Heart right ventricle (tissue), 16 donors: ENCODE data around the gene GRB10. TPM values are rescaled to one million over a fixed set of nuclear protein-coding genes. Genes with fewer than 3 reads are reported as not detected.

Experiments
- ATAC-seq, 8 donors: fragments of 200-7000 bp; cut with Tn5 transposase; one replicate each; pipeline ENCODE4 v1.9.1; 2020; ENCODE audit warnings: mild to moderate bottlenecking in 8 of 8, moderate library complexity in 8 of 8, moderate number of reproducible peaks in 1 of 8
- DNase-seq, 2 donors: peaks; one replicate each; pipeline ENCODE4 v3.0.0-alpha.2; 2020
- H3K27ac ChIP-seq, 10 donors: fragments of 200-600 bp; sonication (generic) in 2 of 10; one replicate each; pipeline versions ENCODE4 v1.5.0 to v1.8.0; 2020 to 2022; ENCODE audit warnings: mild to moderate bottlenecking in 3 of 10
- H3K27me3 ChIP-seq, 7 donors: fragments of 200-600 bp; one replicate each; pipeline ENCODE4 v1.8.0; 2021 to 2022; ENCODE audit warnings: mild to moderate bottlenecking in 2 of 7
- H3K36me3 ChIP-seq, 9 donors: fragments of 200-600 bp; sonication (generic) in 1 of 9; one replicate each; pipeline versions ENCODE4 v1.5.0 to v1.8.0; 2020 to 2022; ENCODE audit warnings: mild to moderate bottlenecking in 2 of 9
- H3K4me1 ChIP-seq, 9 donors: fragments of 200-600 bp; sonication (generic) in 1 of 9; one replicate each; pipeline versions ENCODE4 v1.5.0 to v1.8.0; 2020 to 2022; ENCODE audit warnings: mild to moderate bottlenecking in 4 of 9
- H3K4me3 ChIP-seq, 10 donors: fragments of 200-600 bp; sonication (generic) in 2 of 10; one replicate each; pipeline versions ENCODE4 v1.5.0 to v1.8.0; 2020 to 2022; ENCODE audit warnings: mild to moderate bottlenecking in 7 of 10, moderate library complexity in 2 of 10
- H3K9me3 ChIP-seq, 11 donors: fragments of 200-600 bp in 10 of 11; sonication (generic) in 2 of 11; one replicate each; pipeline versions ENCODE4 v1.5.0 to v1.8.0; 2013 to 2022; ENCODE audit warnings: mild to moderate bottlenecking in 2 of 11, control low read depth in 1 of 11, moderate library complexity in 1 of 11
- WGBS, 2 donors: extraction: QIAGEN DNeasy Blood & Tissue Kit; methylation state at CpG; one replicate each; pipeline ENCODE4 v1.1.7; 2013; ENCODE audit warnings: inconsistent platforms in 1 of 2; 5-methylcytosine and 5-hydroxymethylcytosine counted together
- intact Hi-C, 10 donors: fragments of 100-400 bp; cut with DNase I; formaldehyde crosslinking; loops; one replicate each; pipeline versions ENCODE4 v1.11.1 to v1.14.2; 2022
- long read RNA-seq, 3 donors: library from polyadenylated mRNA; unstranded; transcript quantifications; one replicate each; pipeline ENCODE4 v2.0.0, GENCODE V29; 2020 to 2021
- polyA plus RNA-seq, 2 donors: library from polyadenylated mRNA; stranded (reverse); fragments of 200-250 nt; gene quantifications; one replicate each; pipeline ENCODE4 v1.2.3, GENCODE V29; 2013
- total RNA-seq, 10 donors: library from RNA; stranded (reverse); fragmentation: NEBNext Ultra II Directional in 3 of 10; extraction: Animal tissue kit (Norgen Biotek cat#: 25700) in 3 of 10; gene quantifications; one replicate each; pipeline versions ENCODE4 v1.2.1 to v1.2.4, GENCODE V29; 2021 to 2023
- TF ChIP-seq, protein P1 (sequence below), 9 donors: fragments of 200-600 bp; sonication (generic) in 2 of 9; IDR thresholded peaks; one replicate each; pipeline versions ENCODE4 v1.5.0 to v1.8.0; 2021 to 2022; ENCODE audit warnings: antibody characterized with exemption in 9 of 9, mild to moderate bottlenecking in 5 of 9, moderate library complexity in 1 of 9
- donor health status: Arrhythmogenic right ventricular cardiomyopathy.
- donor health status: ischemic (EF 13 %, LVEDD 7.1; RV severe dilation, severe dysfunction).
- donor health status: healthy with polysubstance abuse.
- donor health status: DM: no; HTN: yes; CAD: no.
- donor health status: DM: no; HTN: no; CAD: no.
- donor health status: ischemic (EF 25% LVEDD 6.9; RV normal size, moderate dysfunction).
- donor health status: ischemic (EF 25% LVEDD 5.7; RV mildly dilated, moderate dysfunction).
- donor health status: healthy.
- donor health status: DM: yes; HTN: yes; CAD: no.
- donor health status: Ischemic cardiomyopathy.
- donor health status: ischemic (EF 35%, LVEDD 5.7; RV mildly dilated, moderate dysfunction).
- donor health status: nonischemic (EF 11% LVEDD 7.7; RV severe dilation, severe dysfunction).
- donor health status: DM: yes; HTN: yes; CAD: no.
- donor health status: PGD.
- donor health status: ischemic (EF 29% LVEDD 5.4; RV normal size, mild dysfunction).
- donor health status: nonischemic (EF 23%, LVEDD 6.1; RV moderate dilation, normal function).

GRB10 gene
- total RNA-seq, result 10 to 100 TPM; 25.5 to 48.7 (median 31.5) TPM
- 10 to 100 TPM; 13.2 to 22.5 TPM for polyA plus RNA-seq
- long read RNA-seq, donor 1, partial matches to known transcripts, result 5 of 30 reads
- long read RNA-seq, donor 1, other reads (novel, unspliced or antisense), result 23 of 30 reads
- long read RNA-seq, donor 2, full-length matches to known transcripts, result 7 of 56 reads
- long read RNA-seq, donor 2, partial matches to known transcripts, result 11 of 56 reads
- long read RNA-seq, donor 2, other reads (novel, unspliced or antisense), result 38 of 56 reads
- long read RNA-seq, donor 3, full-length matches to known transcripts, result 1 of 18 reads
- long read RNA-seq, donor 3, partial matches to known transcripts, result 3 of 18 reads
- long read RNA-seq, donor 3, other reads (novel, unspliced or antisense), result 14 of 18 reads

- TF ChIP-seq, protein P1, sequence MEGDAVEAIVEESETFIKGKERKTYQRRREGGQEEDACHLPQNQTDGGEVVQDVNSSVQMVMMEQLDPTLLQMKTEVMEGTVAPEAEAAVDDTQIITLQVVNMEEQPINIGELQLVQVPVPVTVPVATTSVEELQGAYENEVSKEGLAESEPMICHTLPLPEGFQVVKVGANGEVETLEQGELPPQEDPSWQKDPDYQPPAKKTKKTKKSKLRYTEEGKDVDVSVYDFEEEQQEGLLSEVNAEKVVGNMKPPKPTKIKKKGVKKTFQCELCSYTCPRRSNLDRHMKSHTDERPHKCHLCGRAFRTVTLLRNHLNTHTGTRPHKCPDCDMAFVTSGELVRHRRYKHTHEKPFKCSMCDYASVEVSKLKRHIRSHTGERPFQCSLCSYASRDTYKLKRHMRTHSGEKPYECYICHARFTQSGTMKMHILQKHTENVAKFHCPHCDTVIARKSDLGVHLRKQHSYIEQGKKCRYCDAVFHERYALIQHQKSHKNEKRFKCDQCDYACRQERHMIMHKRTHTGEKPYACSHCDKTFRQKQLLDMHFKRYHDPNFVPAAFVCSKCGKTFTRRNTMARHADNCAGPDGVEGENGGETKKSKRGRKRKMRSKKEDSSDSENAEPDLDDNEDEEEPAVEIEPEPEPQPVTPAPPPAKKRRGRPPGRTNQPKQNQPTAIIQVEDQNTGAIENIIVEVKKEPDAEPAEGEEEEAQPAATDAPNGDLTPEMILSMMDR (IDR thresholded peaks at IDR 0.05), result peak in 7 of 9 donors; percentile 15 to 50 (median 28)
- H3K36me3 ChIP-seq, result peaks cover 0 to 7% (median 0%) of the 10 kb centered on the region in 9 donors
- DNase-seq (peak; percentile 37 to 48), ATAC-seq (peak; percentile 41 to 88 (median 76))
- H3K9me3 ChIP-seq, result peaks cover 0 to 3% (median 0%) of the 10 kb centered on the region in 11 donors
- 42 to 53% methylated on average over 78 to 95 of the region's 95 CpGs for WGBS, 2 donors
- H3K27ac ChIP-seq, result peak within 1 kb of the TSS in 5 of 10 donors; percentile 12 to 34 (median 26)
- H3K4me3 ChIP-seq, result peak within 1 kb of the TSS; percentile 7 to 65 (median 59)
- peaks cover 4 to 73% (median 45%) of the 10 kb centered on the region in 9 donors for H3K4me1 ChIP-seq
- intact Hi-C loops, result loop anchor here in 6 of 10 donors (5.0 to 10.0 kb wide), 5 partner anchors 282 to 362 kb away; no protein-coding TSS in a partner anchor
- H3K27me3 ChIP-seq, result peaks cover 0 to 6% (median 0%) of the 10 kb centered on the region in 7 donors
These were observed at the start of gene GRB10 for GRCh38 chr7:50782375-50783208. GRB10 (minus strand) TSS chr7:50782896; CDS start chr7:50732322, 50,574 bp downstream.

GRCh38 chr7:50828801-50829200, 46.1 kb upstream of the GRB10 start:
- no peak for DNase-seq
- H3K4me3 ChIP-seq, result no peak overlapping the region
- WGBS, 2 donors, result 78 to 80% methylated on average over 2 of the region's 2 CpGs
- intact Hi-C loops, result no loop called here
- TF ChIP-seq, protein P1 (IDR thresholded peaks at IDR 0.05), result no peak
- H3K9me3 ChIP-seq, result no peaks in the 10 kb centered on the region
- ATAC-seq, result no peak
- peaks cover 0 to 19% (median 7%) of the 10 kb centered on the region in 9 donors for H3K4me1 ChIP-seq
- H3K36me3 ChIP-seq, result no peaks in the 10 kb centered on the region
- H3K27ac ChIP-seq, result no peak overlapping the region
- H3K27me3 ChIP-seq, result no peaks in the 10 kb centered on the region

- DNase-seq (no peak), ATAC-seq (no peak)
- WGBS, 2 donors, result 98 to 99% methylated on average over 3 of the region's 3 CpGs
- TF ChIP-seq, protein P1 (IDR thresholded peaks at IDR 0.05), result no peak
- Histone ChIP-seq H3K9me3 (no peaks in the 10 kb centered on the region), H3K36me3 (no peaks in the 10 kb centered on the region), H3K27ac (no peak overlapping the region), H3K27me3 (no peaks in the 10 kb centered on the region), H3K4me1 (peaks cover 0 to 19% (median 7%) of the 10 kb centered on the region in 9 donors), H3K4me3 (no peak overlapping the region)
- intact Hi-C loops, result no loop called here
These were observed 45.4 kb upstream of the GRB10 start for GRCh38 chr7:50828116-50828515.

- TF ChIP-seq, protein P1 (IDR thresholded peaks at IDR 0.05), result no peak
- Histone ChIP-seq H3K27me3 (no peaks in the 10 kb centered on the region), H3K27ac (peak overlapping the region in 2 of 10 donors; percentile 20 to 60), H3K4me3 (no peak overlapping the region), H3K4me1 (peaks cover 0 to 19% (median 7%) of the 10 kb centered on the region in 9 donors), H3K36me3 (no peaks in the 10 kb centered on the region), H3K9me3 (no peaks in the 10 kb centered on the region)
- DNase-seq, result no peak
- ATAC-seq, result no peak
- intact Hi-C loops, result no loop called here
These were observed 44.6 kb upstream of the GRB10 start for GRCh38 chr7:50827281-50827680.
